ENCODE results near the gene ANKK1. TPM values are rescaled to one million over a fixed set of nuclear protein-coding genes. Genes with fewer than 3 reads are reported as not detected.

ANKK1 gene
- total RNA-seq, 1 experiment from 2014 or later: 0.22 TPM

DNA sequence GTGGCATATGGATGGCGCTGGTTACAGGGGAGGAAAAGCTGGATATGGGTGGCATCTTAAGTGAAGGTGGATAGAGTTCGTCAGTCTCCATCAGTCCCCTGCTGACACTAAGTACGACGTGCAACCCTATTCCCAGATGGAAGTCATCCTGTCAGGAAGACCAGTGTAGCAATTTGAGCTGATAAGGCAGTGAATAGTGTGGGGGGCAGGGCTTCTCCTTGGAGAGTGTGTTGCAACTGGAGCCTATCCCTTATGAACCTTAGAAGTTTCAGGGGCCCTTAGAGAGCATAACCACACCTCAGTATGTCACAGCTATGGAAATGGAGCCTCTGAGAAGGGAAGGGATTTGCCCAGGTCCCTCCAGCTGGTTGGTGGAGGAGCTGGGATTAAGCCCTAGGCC, 36.1 kb upstream of the ANKK1 start:
- H3K4me2 ChIP-seq (ENCODE audit: low read length): no peak overlapping the region
- H3K9me3 ChIP-seq (ENCODE audit: control insufficient read depth in 1 of 2, insufficient read depth in 1 of 2, low read depth in 1 of 2, low read length in 2 of 2): no peaks in the 10 kb centered on the region
- no peak overlapping the region for H2AFZ ChIP-seq (ENCODE audit: low read depth, low read length, poor library complexity, severe bottlenecking)
- H3K4me1 ChIP-seq (ENCODE audit: control insufficient read depth in 1 of 2, insufficient read depth in 2 of 2, low read length in 2 of 2): no peaks in the 10 kb centered on the region
- H3K27ac ChIP-seq (ENCODE audit: low read depth, low read length): no peak overlapping the region
- CTCF ChIA-PET: no interaction called here
- intact Hi-C loops (cut with micrococcal nuclease): no loop called here
- no peak for ATAC-seq
- POLR2A ChIA-PET: no interaction called here
- H3K4me3 ChIP-seq (replicated peaks in 1 of 2; ENCODE audit: low read depth in 1 of 2, low read length in 2 of 2): no peak overlapping the region
- H3K9ac ChIP-seq (ENCODE audit: low read length): no peak overlapping the region
- no peaks in the 10 kb centered on the region for H3K9me2 ChIP-seq (ENCODE audit: insufficient read depth)
- H3K79me2 ChIP-seq (ENCODE audit: insufficient read depth, low read length): no peaks in the 10 kb centered on the region
- no peak for DNase-seq (ENCODE audit: low read depth, low spot score)
- TF ChIP-seq, protein P1, sequence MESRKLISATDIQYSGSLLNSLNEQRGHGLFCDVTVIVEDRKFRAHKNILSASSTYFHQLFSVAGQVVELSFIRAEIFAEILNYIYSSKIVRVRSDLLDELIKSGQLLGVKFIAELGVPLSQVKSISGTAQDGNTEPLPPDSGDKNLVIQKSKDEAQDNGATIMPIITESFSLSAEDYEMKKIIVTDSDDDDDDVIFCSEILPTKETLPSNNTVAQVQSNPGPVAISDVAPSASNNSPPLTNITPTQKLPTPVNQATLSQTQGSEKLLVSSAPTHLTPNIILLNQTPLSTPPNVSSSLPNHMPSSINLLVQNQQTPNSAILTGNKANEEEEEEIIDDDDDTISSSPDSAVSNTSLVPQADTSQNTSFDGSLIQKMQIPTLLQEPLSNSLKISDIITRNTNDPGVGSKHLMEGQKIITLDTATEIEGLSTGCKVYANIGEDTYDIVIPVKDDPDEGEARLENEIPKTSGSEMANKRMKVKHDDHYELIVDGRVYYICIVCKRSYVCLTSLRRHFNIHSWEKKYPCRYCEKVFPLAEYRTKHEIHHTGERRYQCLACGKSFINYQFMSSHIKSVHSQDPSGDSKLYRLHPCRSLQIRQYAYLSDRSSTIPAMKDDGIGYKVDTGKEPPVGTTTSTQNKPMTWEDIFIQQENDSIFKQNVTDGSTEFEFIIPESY (IDR thresholded peaks at IDR 0.05; ENCODE audit: extremely low read depth, insufficient replicate concordance, low read length): no peak
- TF ChIP-seq POLR2A (IDR thresholded peaks at IDR 0.05; ENCODE audit: borderline replicate concordance, extremely low read depth, insufficient read depth, insufficient read length) (no peak), YY1 (IDR thresholded peaks at IDR 0.05; ENCODE audit: extremely low read depth, insufficient replicate concordance, low read depth, low read length) (no peak), FOSL1 (IDR thresholded peaks at IDR 0.05; ENCODE audit: low read depth) (no peak), SP1 (IDR thresholded peaks at IDR 0.05; ENCODE audit: low read depth) (no peak), SRF (IDR thresholded peaks at IDR 0.05; ENCODE audit: low read depth) (no peak), TCF7L2 (IDR thresholded peaks at IDR 0.05; ENCODE audit: borderline replicate concordance, extremely low read depth, insufficient read depth, insufficient read length) (no peak), EGR1 (IDR thresholded peaks at IDR 0.05; ENCODE audit: low read depth) (no peak)
- TF ChIP-seq, protein P2, sequence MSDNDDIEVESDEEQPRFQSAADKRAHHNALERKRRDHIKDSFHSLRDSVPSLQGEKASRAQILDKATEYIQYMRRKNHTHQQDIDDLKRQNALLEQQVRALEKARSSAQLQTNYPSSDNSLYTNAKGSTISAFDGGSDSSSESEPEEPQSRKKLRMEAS (IDR thresholded peaks at IDR 0.05): no peak
- RAD21 ChIA-PET (ENCODE audit: low non-redundant PET in 1 of 2, low total read pairs in 2 of 2, uncharacterized antibody in 2 of 2, unreplicated experiment in 2 of 2): no interaction called here
- no peaks in the 10 kb centered on the region for H3K36me3 ChIP-seq (ENCODE audit: control insufficient read depth in 1 of 2, insufficient read depth in 2 of 2, low read length in 2 of 2)
- no peaks in the 10 kb centered on the region for H4K20me1 ChIP-seq (ENCODE audit: insufficient read depth)
- BruUV-seq (replicated peaks): no TSS peak
- no peaks in the 10 kb centered on the region for H3K27me3 ChIP-seq (ENCODE audit: insufficient read depth, low read length)

Measured in HCT116 (cell line).